ENCODE measurements around the gene GINS1.

DNA sequence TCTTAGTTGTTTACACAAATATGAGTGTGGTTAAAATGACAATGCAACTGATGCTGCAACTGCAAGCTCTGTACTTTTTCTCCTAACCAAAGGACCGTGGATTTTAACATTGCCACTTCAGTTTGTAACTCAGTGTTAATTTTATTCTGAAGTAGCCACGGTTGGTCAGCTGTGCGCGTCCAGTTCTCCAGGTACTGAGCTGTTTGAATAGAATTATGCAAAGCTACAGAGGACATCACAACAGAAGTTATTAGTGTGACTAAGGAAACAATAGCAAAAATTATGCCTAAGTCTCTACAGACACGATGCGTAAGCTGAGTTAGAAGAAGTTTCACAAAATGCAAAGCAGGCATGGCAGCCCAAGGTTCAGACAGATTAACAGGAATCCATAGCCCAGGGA is 12.5 kb upstream of the GINS1 start:
- TF ChIP-seq CTCF (IDR thresholded peaks at IDR 0.05) = no peak
- no peak for TF ChIP-seq POLR2A (IDR thresholded peaks at IDR 0.05)
